Fibroblast of gingiva (primary cell): ENCODE measurements around the gene SELENOO.

ENCODE experiments used
- DNase-seq: peaks from one replicate; pipeline ENCODE4 v3.0.0-alpha.2; 2011; ENCODE audit warnings: low read depth

The SELENOO gene

DNA sequence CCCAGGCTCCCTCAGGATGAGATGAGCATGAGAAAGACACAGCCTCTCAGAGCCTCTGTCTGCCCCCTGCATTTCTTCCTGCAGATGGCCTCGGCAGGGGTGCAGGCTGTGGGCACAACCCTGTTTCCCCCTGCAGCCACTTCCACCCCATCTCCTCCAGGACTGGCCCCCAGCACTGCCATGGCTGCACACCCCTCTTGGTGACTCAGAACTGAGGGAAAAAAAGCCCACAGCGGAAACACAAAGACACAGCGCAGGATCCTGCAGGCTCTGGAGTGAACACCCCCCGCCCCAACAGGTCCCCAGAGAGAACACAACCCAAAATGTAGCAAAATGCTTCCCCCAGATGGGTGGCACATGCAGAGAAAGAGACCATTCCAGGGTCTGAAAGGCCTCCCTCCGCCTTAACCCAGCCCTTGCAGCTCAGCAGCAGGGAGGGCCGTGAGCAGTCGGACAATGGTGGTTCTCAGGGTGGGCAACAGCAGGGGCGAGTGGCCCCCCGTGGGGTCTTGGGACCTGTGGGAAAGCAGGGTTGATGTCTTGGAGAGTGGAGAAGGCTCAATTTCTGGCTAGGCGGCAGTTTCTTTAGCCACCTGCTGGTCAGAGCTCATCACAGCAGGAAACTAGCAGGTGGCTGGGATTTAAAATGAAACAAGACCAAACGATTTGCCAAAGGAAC is 36.1 kb downstream of the SELENOO start:
- no peak for DNase-seq

DNA sequence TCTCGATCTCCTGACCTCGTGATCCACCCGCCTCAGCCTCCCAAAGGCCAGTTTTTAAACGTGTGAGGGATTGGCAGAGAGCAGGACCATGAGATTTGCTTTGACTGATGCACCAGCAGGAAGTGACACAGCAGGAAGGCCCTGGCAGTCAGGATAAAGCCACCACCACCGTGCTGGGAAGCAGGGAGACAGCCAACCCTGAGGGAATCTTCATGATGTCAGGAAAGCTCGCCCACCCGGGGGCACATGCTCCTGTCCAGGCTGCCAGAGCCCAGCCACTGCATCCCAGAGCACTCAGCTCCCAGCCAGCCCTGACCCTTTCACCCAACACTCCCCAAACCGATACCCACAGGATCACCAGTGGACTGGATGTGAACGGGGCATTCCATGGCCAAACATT is 37.9 kb downstream of the SELENOO start:
- DNase-seq = no peak

DNA sequence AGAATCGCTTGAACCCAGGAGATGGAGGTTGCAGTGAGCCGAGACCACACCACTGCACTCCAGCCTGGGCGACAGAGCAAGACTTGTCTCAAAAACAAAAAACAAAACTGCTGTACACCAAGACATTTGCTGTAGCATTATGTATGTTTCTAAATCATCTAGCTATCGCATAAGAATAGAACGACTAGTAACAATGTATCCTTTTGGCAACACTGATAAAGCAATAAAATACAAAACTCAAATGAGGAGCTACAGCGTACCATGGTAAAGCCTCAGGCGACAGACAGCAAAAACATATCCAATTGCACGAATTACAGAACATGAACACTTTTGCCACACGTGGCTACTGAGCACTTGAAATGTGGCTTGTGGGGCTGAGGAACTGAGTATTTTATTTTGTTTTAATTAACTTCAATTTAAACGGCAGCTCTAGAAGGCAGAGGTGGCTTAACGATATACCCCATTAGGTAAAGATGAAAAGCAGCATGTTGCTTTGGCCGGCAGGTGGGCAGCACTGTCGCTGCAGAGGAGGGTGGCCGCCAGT is 41.7 kb downstream of the SELENOO start:
- DNase-seq = no peak

DNA sequence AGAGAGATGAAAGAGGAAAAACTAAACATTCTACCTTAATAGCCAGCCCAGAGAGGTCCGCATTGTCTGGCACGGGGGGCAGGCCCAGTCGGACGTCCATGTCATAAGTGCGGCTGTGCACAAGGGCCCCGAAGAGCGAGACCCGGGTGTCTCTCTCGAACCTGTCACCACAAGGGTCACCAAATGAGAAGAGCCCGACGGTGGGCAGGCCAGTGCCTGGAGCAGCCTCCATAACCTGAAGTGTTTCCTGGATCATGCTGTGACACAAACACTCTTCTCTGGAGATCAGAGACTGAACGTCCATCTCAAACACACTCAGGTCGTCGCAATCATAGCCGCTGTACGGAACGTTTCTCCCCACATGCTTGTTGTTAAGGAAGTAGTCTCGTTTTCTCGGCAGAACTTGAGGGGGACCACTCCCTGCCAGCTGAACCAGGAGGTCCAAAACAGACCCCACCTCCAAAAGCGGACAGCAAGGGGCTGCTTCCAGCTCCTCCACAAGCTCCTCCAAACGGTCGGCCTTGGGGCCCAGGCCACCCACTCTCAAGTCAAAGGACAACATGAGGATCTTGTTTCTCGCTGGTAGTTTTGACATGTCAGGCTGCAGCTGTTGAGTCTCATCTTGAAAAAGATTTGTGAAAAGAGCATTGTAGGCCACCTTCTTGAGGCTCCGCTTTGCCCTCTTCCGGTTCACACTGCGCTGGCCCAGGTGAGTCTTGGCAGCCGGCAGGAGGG is 43.0 kb downstream of the SELENOO start:
- no peak for DNase-seq

DNA sequence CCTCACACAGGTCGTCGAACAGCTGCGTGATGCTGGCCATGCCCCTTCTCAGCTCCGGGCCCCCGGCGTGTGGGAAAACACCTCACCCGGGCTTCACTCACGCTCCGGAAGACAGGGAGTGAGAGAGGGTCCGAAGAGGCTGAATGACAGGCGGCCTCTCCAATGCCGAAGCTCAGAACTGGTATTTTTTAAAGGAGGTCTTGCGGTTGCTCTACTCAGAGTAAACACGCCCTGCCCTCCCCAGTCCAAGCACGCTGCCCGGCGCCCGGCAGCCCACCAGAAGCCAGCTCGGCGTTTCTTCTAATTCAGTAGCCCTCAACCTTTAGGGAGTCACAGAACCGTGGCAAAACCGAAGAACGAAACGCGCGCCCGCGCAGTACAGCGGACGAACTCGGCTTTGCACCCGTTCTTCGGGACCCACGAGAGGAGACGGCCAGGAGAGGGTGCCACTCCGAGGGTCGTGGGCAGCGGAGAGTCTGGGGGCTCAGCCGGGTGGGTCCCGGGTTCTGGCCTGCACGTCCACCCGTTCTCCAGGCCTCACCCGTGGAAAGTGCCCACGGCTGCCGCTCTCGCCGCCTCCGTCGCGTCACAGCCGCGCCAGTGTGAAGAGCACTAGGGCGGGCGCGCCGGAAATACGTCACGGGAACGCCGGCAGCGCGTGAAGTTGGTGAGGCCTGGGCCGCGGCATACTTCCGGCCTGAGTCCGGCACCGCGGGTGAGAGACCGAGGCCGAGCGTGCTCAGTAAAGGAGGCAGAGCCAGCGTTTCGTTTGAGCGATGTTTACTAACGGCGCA is 43.8 kb downstream of the SELENOO start, which contains the start of gene TUBGCP6:
TUBGCP6 (minus strand) TSS at position 604 of the 794 bp plus-strand sequence; CDS start at position 40, 564 bp downstream.
- DNase-seq = peak; percentile 88

DNA sequence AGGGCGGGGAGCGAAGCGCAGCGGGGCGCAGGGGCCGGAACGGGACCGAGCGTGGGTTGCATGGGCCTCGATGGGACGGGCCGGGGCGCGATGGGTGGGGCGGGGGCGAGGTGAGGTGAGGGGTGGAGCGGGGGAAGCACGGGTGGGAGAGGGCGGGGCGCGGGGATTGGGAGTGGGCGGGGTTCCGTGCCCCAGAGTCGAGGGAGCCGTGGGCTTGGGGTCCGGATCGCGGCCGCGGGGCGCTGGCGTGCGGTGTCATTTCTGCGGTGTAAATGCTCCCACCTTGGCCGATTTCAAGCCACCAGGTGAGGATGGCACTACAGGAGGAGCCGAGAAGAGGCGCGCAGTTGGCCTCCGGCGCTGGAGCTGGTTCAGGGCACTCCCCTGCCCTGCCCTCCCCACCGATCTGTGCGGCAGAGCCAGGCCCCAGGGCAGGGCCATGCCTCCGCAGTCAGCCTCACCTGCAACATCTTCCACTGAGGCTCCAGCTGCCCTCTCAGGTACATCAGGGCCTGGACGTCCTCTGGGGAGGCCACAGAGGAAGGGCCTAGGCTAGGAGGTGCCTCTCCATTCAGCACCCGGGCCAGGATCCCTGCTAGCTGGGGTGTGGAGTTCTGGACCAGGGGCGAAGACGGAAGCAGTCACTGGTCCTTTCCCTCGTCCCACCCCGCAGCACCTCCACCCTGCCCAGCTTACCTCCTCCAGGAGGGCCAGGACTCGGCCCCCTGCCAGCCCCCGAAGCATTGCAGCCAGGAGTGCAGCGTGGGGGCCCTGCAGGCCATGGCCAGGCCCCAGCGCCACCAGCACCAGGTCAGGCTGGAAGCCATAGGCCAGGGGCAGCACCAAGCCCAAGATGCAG is 44.6 kb downstream of the SELENOO start:
- no peak for DNase-seq

DNA sequence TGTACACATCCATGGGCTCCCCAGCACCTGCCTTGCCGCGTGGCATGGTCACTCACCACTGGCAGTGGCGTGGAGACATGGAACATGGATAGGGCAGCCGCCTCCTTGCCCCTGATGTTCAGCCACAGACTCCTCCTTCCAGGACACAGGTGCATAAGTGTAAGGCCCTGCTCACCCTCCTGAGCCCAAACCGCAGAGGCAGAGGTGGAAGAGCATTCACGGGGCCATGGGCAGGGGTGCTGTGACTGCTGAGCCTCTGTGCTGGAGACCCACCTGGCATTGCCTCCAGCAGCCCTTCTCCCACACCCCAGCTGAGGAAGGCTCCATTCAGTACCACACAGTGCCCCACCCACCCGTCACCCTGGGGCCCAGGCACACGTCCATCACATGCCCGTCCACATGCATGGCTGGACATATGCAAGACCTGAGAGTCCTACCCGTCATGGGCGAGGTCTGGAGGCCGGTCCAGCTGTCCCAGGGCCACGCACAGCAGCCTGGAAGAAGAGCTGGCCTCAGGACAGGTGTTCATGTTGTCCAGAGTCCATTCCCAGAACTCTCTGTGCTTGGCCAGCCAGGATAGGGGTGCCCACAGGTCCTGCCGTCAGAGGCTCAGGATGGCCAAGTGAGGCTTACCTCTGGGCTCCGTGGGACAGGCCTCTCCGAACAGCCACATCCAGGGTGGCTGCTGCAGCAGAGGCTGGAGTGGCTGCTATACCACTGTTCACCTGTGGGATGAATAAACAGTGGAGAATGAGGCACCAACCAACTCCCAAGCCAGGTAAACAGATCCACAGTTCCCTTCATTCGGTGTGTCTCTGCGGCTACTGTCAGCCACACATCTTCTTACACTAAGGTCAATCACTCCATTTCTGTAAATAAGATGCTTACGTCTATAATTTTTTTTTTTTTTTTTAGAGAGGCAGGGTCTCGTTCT is 45.7 kb downstream of the SELENOO start:
- DNase-seq = no peak

DNA sequence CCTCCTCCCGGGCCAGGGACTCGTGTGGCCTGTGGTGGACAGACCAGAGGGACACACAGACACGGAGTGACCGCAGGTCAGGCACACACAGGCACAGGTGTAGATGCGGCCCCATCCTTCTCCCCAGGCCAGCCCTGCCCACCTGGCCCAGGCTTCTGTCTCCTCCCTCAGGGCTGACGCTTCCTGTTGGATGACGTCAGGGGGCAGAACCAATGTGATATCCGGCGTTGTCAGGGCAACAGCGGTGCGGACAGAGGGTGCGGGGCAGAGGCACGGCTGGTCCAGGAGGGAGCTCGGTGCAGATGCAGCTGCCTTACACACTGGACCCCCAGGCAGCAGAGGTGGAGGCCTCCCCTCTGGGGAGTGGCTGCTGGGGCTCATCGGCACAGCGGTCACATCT is 46.9 kb downstream of the SELENOO start:
- peak; percentile 51 for DNase-seq

DNA sequence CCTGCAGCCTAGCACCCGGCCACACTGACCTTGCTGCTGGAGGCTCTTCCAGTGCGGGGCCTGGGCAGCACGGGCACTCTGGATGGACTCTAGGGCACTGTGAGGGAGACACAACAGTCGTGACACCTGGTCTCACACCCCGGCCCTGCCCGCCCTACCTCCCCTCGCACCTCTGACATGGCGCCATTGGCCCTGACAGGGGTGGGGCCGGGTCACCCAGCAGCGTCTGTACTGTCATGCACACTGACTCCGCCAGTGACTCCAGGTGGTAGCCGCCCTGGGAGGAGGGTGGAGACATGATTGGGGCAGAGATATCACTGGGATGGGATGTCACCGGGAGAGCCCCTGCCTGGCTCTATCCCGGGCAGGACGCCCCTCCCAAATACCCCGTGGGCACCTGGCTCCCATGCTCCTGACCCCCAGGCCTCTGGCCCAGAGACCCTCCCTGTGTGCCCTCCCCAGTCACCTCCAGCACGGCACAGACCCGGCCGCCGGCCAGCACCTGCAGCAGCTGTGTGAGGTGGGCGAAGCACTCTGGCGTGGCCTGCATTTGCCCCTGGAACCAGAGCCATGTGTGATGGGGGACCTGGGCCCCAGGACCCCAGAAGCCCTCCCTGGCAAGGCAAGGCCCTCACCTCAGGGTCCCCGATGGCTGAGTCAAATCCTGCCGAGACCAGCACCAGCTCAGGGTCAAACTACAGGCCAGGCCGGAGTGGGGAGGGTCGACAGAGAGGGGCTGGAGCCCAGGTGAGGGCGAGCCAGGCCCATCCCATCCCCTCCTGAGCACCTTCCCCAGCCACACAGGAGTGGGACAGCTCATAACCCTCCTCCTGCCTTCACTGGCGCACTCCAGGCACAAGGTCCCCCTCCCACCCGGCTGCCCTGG is 47.6 kb downstream of the SELENOO start:
- DNase-seq = no peak

DNA sequence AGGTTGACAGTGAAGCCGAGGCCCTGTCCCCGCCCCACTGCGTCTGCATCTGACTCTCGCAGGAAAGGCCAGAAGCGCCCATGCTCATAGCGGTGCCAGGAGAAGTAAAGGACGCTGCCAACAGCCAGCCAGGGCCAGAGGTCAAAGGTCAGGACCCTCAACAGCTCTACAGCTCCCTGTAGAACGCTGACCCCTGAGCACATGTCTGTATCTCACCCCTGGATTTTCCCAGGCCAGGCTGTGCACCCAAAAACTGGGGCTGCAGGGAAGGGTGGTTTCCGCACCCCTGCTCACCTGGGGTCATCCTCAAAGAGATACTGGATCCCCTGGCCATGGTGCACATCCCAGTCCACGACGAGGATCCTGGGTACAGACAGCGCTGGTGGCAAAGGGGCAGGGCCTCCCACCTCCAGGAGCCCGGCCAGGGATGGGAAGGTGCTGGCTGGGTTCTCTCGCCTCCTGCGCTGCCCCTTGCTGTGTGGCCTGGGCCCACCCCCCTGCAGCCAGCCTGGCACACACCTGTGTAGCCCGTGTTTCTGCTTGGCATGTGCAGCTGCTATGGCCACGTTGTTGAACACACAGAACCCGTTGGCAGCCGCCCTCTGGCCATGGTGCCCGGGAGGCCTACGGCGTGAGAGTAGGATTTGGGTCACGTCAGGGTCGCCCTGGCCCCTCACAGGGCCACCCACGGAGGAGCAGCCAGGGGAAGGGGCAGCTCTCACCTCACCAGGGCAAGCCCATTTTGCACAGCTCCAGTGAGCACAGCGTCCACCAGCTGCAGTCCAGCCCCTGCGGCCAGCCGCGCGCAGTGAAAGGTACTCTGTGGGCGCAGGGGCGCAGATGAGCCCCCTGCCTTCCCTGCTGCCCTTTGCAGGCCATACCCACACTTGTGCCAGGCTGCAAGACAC is 48.8 kb downstream of the SELENOO start:
- DNase-seq = no peak

DNA sequence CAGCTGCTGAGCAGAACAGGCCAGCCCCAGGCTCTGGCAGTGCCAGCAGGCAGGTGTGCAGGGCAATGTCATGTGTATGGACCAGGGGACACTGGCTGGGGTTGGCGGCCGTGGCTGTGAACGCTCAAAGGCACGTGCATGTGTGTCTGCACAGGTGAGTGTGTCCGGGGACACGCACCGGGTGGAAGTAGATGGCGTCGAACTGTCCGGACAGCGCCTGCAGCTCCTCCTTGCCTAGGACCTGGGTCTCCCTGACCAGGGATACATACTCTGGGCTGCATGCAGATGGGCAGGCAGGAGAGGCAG is 49.4 kb downstream of the SELENOO start:
- DNase-seq = no peak

DNA sequence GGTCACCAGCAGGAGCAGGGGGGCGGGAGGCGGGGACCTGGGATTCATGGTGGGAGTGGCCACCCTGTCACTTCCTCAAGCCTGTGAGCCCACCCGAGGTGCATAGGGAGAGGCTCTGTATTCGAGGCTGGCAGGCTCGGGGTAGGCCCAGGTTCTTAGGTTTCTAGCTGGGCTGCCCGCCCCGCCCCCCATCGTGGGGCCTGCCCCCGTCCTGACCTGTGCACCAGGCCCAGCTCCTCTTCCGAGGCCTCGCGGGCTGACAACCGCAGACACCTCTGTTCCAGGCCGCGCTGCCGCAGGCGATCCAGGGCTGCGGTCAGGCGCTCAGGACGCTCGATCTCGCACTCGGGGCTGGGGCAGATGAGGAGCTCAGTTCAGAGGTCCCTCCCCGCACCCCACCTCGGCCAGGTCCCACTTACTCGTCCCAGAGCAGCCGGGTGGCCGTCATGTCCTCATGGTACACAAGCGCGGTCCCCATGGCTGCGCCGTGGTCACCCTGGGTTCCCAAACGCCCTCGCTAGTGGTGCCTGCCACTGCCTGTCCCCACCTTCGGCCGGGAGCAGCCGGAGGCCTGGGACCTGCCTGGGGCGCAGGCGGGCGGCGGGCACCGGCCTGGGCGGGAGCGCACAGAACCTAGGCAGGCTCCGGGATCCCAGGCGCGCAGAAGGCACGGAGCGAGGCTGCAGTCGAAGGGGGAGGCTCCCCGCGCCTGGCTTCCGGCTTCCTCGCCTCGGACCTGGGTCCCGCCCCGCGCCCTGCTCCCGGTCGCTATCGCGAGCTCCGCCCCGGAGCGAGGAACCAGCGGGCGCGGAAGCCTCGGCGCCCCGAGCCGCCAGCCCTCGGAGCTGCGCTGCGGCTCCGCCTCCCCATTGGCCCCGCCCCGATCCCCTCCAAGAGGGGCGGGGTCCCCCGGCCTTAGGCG is 50.0 kb downstream of the SELENOO start, which contains the start of gene HDAC10:
HDAC10 (minus strand) TSS at position 711 of the 922 bp plus-strand sequence; CDS start at position 478, 233 bp downstream.
- DNase-seq = peak; percentile 74

DNA sequence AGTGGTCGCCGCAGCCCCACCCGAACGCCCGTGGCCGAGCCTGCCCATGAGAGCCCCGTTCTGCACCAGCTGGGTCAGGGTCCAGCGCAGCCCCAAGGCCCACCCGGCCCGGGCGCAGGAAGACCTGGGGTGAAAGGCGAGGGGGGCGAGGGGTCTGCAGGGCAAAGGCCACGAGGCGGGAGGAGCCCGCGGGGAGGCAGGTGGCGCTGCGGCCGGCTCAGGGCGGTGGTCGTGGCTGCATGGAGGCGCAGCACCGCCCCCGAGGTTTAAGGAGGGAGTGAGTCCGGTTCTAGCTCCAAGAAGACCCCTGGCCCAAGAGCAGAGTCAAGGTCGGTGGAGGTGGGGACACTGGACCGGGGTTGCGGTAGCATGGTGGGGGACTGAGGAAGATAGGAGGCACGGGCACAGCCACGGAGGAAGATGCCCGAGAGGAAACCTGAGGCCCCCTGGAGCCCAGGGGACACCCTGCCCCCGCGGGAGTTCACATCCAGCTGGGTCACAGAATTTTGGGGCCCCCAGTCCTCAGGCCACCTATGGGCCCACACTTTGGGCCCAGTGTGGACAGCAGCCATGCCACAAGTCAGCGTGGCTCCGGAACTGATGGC is 50.8 kb downstream of the SELENOO start:
- no peak for DNase-seq

DNA sequence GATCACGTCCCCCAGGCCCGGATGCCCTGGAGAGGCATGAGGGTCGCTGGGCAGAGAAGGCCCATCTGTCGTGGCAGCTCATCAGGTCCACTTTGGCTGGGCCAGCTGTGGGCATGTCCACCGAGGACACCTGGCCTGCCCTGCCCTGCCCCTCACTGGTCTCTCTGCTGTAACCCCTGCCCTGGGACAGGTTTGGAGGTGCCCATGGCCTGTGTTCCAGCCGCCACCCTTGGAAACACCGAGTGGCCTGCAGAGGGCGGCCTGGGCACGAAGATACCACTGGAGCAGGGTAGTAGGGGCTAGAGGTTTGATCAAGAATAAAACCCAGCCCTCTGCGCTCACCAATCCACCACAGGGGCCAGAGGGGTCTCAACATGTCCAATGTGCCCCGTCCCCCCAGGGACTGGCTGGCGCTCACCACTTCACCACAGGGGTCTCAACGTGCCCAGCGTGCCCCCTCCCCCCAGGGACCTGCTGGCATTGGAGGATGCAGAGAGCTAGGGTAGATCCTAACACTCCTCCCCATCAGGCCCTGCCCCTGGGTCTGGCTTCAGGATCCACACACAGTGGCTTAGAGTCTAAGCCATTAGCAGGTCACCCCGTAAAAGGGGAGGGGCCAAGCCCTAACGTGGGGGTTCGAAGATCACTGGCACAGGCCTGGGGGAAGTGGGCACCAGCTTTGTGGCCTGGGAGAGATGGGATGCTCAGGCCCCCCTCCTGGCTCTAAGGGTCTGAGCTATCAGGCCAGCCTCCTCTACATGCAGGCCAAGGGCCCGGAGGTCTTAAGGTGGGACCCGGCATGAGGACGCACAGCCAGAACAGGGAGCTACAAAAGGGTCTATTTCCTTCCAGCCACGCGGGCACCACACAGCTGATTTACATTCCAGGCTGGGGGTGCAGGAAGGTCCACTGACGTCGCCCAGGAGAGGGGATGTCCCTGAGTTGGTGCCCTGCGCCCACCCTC is 51.6 kb downstream of the SELENOO start:
- peak; percentile 55 for DNase-seq

DNA sequence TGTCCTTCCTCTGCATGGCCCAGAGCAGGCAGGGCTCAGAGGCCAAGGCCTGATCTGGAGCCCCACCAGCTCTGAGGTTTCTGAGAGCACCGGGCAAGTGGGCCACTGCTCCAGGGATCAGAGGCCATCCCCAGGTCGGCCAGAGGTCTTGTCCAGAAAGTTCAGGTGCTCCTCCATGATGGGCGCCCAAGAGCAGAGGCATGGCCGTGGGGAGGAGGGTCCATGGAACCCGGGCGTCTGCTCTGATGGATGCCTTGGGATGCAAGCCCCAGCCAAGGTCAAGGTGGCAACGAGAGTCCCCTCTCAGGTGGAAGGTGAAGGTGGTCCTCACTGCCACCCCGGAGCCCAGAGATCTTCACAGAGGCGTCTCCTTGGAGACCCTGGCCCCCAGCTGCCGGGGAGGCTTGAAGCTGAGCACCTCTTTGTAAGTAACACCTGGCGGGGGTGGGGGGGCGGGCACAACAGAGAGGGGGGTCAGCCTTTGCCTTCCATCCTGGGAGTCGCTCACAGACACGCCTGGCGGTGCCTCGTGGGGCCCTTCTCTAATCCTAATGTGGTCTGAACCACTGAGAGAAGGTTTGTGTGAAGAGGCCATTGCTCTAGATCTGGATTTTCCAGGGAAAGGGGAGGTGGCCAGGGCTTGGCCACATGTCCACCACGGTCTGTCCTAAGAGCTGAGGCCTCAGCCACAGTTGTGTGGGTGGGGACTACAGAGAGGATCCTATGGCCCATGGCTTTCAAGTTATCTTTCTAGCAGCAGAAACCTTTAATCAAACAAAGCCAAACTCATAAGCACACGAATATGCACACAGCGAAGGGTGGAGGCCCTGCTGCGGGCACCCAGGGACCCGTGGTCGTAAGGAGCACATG is 52.5 kb downstream of the SELENOO start:
- no peak for DNase-seq
